Astrocyte of the spinal cord (primary cell): Measurements from ENCODE around the gene MIPEP.
A peak's percentile ranks its signal among the peaks of the same experiment; 100 is the strongest.
"Not testable (repeated sequence)": the region's sequence is repeated elsewhere in the genome, so short reads cannot be mapped to it uniquely, and the experiment has no call there.

Source experiments
- DNase-seq: peaks from one replicate; pipeline ENCODE4 v3.0.0; 2011; ENCODE audit warnings: low read depth, low spot score
- H3K4me3 ChIP-seq: 2 replicates; pipeline ENCODE4 v1.5.1; 2011; ENCODE audit warnings: low read depth, mild to moderate bottlenecking, low read length, moderate library complexity
- CTCF ChIP-seq: IDR thresholded peaks from 2 replicates; pipeline ENCODE4 v1.5.1; 2012; ENCODE audit warnings: low read depth, mild to moderate bottlenecking, low read length, inconsistent platforms
- in situ Hi-C: cut with HindIII; loops from 2 replicates; pipeline ENCODE4 v1.10.0; 2017; ENCODE audit warnings: low sequenced_read_pairs

Gene MIPEP

GRCh38 chr13:23902975-23903905, 14.0 kb upstream of the MIPEP start:
- no peak for DNase-seq
- in situ Hi-C loops, result no loop called here
- no peak for TF ChIP-seq CTCF
- peak overlapping the region; percentile 21 for H3K4me3 ChIP-seq

- peak; percentile 19 for DNase-seq
- no peak for TF ChIP-seq CTCF
- in situ Hi-C loops, result no loop called here
- no peak overlapping the region for H3K4me3 ChIP-seq
These were observed 12.2 kb upstream of the MIPEP start for GRCh38 chr13:23901365-23901764.

- in situ Hi-C loops, result no loop called here
- no peak overlapping the region for H3K4me3 ChIP-seq
- peak; percentile 55 for TF ChIP-seq CTCF
- peak; percentile 48 for DNase-seq
These were observed 10.4 kb upstream of the MIPEP start for GRCh38 chr13:23899555-23899954.

GRCh38 chr13:23898101-23898500, 8.9 kb upstream of the MIPEP start:
- TF ChIP-seq CTCF, result no peak
- in situ Hi-C loops, result no loop called here

GRCh38 chr13:23897452-23897919, 8.3 kb upstream of the MIPEP start, which contains the start of gene C1QTNF9B:
Gene C1QTNF9B, minus strand, starts transcription at chr13:23897502.
- DNase-seq, in situ Hi-C loops, H3K4me3 ChIP-seq: not testable (repeated sequence)

More at GRCh38 chr13:23898101-23898500, 8.9 kb upstream of the MIPEP start:
- DNase-seq, result no peak
- H3K4me3 ChIP-seq, result no peak overlapping the region

GRCh38 chr13:23894746-23895145, 5.5 kb upstream of the MIPEP start:
- DNase-seq, in situ Hi-C loops, H3K4me3 ChIP-seq: not testable (repeated sequence)

- in situ Hi-C loops, DNase-seq, H3K4me3 ChIP-seq: not testable (repeated sequence)
These were observed 4.6 kb upstream of the MIPEP start for GRCh38 chr13:23893791-23894190.
